Hematopoietic multipotent progenitor cell treated with erythropoietin and hydrocortisone succinate and interleukin-3 and kit ligand, for 8 days (in vitro differentiated cells): ENCODE data around the gene ZNF618.
A peak's percentile ranks its signal among the peaks of the same experiment; 100 is the strongest.
"Not testable (repeated sequence)": the region's sequence is repeated elsewhere in the genome, so short reads cannot be mapped to it uniquely, and the experiment has no call there.

ENCODE experiments used
- DNase-seq: peaks from one replicate; pipeline ENCODE4 v3.0.0-alpha.2; 2015

The ZNF618 gene

DNA sequence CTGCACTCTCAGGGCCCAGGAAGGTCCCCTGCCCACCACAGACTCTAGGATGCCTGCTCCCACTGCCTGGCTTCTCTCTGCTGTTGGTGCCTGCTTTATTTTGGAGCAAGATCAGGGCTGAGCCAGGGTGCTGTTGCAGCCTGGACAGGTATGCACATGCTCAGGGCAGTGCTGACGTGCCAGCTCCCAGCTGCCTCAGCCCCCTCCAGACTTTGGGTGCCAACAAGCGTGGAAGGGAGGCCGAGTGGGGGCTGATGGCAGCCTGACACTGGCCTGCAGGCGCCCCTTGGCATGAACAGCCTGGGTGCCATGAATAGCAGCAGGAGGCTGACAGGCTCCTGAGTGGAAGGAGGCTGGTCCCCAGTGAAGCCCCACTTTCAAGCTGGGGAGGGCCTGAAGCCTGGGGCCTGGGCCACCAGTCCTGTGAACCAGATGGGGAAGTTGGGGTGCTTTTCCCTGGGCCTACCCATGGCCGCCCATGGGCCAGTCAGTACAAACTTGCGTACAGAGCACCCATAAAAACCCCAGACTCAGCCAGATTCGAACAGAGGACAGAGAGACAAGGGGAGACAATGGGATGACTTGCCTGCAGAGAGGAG lies 195.2 kb downstream of the ZNF618 start:
- no peak for DNase-seq

DNA sequence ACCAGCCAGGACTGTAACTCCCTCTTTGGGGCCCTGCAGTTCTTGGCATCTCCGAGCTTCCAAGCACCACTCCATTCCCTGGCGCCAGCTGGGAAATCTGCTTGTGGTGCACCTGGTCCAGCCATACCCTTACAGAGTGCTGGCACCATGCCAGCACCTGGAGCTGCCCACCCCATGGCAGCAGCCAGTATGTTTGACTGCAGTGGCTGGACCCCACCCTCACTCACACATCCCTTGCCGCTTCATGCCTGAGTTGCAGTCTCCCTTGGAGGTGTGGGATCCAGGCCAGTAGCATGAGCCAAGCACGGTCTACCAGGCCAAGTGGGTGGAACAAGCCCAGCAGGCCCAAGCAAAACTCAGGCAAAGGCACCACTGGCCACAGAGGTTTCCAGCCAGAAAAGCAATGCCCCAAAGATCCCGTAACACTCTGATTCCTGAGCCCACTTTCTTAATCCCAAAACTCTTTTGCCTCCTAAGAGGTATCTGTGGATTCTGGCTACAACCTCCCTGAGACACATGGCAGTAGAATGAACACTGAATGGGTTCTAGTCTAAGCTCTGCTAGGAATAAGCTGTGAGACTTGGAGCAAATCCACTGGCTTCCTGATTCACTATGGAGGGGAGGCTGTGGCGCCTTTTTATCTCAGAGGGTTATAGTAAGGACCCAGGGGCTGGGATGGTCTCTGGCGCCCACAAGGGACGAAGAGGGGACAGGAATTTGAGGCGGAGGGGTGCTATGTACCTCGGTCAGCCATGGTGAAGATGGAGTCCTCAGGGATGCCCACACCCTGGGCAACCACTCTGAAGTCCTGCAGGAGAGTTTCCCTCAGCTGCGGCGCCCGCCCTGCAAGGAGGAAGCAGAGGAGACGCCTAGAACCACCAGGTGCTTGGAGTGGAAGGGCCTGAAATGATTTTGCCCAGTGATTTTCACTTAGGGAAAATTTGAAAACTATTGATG lies 196.4 kb downstream of the ZNF618 start:
- no peak for DNase-seq

DNA sequence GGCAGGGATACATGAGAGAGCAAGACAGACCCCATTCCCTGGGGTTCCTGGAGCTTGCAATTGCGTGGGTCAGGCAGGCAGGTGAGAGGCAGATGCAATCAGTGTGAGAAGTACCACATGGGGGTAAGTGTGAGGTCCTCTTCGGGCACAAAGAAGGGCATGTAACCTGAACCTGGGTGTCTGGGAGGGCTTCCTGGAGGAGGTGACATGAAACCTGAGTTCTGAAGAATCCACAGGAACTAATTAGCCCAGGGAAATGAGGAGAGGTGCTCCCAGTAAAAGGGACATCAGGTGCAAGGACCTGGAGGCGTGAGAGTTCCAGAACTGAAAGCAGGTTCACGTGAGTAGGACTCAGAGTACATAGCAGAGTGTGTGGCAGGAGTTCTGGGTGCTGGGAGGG lies 199.5 kb downstream of the ZNF618 start:
- DNase-seq, result no peak

DNA sequence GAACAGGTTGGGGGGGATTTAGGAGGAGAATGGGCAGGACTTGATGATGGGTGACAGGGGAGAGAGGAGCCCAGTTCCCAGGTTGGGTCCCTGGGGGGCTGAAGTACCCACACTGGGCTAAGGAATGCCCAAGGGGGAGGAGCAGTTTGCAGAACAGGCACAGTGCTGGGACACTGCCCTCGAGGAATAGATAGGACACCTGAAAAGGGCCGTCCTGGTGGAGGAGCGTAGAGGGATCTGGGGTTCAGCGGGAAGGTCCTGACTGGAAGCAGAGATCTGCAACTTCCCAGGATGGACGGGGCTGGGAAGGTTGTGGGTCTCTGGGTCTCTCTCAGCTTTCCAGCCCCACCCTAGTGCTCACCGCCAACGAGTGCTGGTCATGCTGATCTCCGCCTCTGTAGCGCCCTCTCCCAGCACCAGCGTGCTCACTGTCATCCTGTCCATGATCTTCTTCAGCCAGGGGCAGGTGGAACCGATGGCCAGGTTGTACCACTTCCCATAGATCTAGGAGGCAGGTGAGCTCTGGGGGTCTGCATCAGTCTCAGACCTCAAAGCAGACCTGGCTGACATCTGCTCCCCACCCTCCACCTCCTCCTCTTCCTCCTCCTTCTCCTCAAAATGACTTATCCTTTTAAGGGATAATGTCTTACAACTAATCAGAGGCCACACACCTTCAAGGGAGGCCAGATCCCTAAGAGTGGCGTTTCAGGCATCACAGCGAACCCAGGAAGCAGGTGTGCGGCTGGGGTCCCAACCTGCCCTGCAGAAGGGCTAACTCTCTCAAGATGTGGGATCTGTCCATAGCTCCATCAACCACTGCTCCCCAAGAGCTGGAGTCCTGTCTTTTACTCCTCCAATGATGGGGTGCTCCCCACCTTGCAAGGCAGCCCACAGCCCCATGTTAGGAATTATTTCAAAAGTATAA lies 200.4 kb downstream of the ZNF618 start:
- DNase-seq, result no peak

DNA sequence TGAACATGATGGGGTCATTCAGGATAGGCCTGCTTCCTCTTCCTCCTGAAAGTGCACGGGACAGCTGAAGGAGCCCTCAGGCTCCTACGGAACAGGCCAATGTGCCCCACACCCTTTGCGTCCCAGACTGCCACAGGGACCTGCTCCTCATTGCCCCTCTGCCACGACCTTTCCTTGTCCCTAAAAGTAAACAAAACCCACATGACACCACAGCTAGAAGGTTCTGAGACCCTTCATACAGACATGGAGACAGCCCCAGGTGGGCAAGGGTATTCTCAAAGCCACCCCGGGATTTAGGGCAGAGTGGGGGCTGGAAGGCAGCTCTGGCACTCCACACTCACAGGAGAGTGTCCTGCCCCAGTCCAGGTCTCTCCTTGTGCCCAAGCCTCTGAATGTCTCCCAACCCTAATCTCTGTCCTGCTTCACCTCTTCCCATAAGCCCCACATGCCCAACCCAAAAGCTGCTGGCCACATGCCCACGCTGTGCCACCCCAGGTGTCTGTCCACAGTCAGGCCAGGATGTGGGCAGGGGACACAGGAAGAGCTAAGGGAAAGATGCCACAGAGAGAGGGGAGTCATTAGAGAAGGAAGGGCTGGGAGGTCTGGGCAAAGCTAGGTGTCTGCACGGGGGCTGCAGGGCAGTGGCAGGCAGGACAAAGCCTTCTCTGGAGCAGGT lies 201.2 kb downstream of the ZNF618 start:
- no peak for DNase-seq

DNA sequence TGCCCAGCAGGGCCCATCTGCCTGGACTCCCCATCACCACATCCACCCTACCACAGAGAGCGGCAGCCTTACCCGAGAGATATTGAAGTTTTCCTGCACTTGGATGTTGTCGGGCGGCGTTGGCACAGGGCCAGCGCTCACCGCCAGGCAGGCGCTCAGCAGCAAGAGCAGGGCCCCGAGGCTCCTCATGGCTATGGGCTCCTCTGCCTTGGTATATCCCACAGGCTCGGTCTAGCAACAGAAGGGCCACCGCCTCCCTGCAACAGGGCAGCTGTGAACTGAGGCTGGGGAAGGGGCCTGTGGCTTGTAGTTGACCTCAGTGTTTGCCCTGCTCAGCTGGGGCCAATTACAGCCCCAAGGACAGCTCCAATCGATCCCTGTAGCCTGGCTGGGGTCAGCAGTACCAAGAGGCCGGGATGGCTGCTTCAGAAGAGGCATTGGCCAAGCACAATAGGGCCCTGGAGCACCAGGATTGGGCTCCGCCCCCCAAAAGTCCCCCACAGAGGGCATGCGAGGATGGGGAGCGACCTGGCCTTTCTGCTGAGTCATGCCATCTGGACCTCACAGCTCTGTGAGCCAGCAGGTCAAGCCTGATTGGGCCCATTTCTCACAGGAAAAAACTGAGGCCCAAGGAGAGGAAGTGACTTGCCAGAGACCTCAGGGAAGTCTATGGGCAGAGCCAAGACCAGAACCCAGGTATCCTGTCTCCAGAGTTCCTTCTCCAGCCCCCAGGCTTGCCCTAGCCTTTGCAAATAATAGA lies 202.1 kb downstream of the ZNF618 start, which contains the start of gene AMBP:
TSS of gene AMBP (minus strand) at position 280 of the 760 bp plus-strand sequence. CDS start at position 189, 91 bp downstream.
- peak; percentile 44 for DNase-seq

DNA sequence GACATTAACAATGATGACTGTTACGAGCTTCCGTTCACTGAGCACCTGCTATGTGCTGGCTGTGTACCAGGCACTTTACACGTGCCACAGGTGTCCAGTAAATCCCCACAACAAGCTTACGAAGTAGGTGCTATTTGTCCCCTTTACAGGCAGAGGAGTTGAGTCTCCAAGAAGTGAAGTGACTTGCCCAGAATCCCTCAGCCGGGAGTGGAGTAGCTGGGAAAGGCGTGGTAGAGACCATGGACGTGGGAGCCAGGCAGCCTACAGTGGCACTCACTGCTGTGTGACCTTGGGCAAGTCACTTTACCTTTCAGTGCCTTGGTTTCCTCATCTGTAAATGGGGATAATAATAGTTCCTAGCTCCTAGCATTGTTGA lies 202.7 kb downstream of the ZNF618 start:
- no peak for DNase-seq

DNA sequence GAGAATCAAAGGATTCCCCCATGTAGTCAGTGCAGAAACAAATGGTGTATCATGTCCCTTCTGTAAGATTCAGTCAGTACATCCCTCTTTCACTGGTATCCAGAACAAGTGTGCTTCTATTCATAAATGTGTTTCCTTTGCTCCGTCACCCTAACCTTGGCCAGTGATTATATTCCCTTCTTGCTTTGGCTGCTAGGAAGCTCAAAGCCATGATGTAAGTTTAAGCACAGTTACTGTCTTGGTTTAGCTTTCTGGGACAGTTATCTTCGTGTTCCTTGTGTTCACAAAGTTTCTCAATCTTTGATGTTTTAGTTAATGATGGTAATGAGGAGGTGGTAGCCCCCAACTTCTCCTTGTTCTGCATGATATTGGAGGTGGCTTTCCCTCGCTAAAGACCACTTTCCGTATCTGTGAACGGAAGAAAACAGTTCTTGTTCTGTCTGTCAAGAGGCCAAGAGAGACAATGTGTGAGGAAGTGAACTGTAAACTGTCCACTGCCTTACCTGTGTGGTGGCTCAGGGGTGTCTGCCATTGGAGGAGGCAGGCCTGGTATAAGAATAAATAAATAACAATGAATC lies 204.2 kb downstream of the ZNF618 start:
- DNase-seq, result no peak

DNA sequence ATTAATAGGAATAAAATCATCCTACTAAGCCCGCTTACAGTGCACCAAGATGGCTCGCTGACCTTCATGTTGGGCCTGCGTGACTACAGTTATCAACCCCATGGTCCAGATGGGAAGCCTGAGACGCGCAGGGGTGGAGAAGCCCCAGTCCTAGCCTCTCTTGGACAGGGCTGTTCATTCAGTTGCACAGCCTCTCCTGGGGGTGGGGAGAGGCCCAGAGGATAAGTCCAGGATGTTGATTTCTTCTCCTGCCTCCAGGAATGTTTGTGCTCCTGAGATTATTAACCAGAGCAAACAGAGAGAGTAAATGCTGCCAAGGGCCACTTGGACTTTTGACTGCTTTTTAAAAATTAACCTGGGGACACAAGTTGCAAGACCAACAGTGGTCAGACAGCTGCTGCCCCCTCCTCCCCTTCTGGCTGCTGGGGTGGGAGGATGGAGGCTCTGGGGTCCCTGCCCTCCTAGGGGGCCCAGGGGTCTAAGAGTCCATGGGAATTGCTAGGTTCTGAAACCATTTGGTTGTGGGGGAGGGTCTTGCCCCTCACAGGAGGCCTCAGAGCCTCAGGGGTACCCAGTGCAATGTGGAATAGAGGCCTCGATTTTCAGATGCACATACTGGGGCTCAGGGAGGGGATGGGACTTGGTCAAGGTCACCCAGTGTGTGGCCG lies 204.8 kb downstream of the ZNF618 start:
- no peak for DNase-seq

DNA sequence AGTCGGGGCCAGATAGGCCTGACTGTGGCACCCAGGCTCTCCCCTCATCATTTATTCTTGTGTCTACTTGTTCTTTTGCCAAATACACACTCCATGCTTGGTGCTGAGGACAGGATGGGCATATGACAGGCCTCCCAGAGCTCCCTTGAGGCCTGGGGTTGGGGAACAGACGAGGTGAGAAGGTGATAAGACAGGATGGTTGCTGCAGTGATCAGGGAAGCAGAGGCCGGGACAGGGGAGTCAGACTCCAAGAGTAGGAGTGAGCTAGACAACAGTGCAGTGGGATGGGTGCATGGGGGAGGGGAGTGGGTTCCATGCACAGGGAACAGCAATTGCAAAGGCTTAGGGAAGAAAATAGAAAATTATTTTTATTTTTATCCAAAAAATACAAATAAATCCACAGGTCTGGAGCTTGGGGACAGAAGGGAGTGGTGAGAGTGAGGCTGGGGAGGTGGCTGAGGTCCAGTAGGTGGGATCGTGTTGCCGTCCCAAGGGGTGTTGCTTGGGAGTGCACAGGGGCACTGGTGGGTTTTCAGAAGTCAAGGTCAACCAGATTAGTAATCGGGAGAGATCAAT lies 205.4 kb downstream of the ZNF618 start:
- no peak for DNase-seq

DNA sequence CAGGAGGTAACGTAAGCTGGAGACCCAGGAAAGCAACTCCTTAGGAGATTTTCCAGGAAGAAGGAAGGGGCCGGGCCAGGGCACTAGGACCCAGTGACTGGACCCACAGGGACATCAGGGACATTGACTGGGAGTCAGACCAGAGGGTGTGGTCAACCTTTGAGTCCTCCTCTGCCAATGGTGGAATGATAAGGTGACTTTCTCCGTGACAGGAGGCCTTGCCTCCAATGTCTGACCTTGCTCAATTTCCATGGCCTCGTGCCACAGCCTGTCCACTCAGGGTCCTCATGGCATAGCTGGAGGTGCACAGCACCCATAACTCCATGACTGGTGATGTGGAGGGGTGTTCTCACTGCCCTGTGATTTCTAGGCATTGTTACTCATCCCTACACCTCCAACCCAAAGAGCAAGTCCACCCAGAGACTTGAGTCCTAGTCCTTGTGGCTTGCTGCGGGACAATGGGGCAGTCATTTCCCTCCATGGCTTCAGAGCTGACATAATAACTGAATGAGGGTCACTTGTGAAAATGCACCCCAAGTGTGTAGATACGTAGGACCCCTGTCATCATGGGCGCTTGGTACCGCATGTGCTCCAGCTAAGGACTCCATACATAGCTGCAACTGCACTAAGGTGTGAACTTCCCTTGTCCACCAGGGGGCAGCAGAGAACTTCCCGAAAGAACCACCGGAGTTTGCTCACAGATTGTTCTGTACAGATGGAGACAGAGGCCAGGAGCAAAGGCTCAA lies 206.1 kb downstream of the ZNF618 start:
- DNase-seq, result peak; percentile 82

DNA sequence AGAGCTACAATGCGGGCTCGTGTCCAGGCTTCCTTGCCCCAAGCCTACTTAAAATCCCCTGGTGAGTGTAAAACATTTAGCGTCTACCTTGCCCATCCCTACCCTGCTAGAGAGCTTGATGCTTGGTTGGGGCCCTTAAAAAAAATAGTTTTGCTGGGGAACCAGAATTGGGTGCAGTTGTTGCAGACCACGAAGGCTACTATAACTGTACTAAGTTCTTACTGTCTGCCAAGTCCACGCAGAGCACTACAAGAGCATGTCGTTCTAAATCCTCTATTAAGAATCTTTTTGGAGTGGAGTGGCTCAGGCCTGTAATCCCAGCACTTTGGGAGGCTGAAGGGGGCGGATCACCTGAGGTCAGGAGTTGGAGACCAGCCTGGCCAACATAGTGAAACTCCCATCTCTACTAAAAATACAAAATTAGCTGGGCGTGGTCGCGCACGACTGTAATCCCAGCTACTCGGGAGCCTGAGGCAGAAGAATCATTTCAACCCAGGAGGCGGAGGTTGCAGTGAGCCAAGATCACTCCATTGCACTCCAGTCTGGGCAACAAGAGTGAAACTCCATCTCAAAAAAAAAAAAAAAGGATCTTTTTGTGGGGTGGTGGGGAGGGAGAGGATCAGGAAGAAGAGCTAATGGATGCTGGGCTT lies 206.8 kb downstream of the ZNF618 start:
- not testable (repeated sequence) for DNase-seq

DNA sequence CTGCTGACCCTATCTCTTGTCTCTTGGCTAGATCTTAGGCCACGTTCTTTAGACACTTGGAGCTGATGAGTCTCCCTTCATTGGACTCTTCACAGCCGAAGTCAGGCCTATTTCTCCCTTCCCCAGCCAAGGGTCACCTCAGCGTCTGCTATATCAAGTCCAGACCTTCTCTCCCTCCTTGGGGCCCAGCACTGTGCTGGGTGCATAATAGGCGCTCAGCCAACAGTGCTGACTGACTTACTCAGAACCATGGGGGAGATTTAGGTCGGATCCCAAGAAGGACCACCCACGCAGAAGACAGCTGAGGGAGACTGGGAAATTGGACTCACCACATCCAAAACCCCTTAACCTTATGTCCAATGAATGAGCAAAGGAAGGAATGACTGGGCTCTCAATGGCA lies 207.6 kb downstream of the ZNF618 start:
- no peak for DNase-seq

DNA sequence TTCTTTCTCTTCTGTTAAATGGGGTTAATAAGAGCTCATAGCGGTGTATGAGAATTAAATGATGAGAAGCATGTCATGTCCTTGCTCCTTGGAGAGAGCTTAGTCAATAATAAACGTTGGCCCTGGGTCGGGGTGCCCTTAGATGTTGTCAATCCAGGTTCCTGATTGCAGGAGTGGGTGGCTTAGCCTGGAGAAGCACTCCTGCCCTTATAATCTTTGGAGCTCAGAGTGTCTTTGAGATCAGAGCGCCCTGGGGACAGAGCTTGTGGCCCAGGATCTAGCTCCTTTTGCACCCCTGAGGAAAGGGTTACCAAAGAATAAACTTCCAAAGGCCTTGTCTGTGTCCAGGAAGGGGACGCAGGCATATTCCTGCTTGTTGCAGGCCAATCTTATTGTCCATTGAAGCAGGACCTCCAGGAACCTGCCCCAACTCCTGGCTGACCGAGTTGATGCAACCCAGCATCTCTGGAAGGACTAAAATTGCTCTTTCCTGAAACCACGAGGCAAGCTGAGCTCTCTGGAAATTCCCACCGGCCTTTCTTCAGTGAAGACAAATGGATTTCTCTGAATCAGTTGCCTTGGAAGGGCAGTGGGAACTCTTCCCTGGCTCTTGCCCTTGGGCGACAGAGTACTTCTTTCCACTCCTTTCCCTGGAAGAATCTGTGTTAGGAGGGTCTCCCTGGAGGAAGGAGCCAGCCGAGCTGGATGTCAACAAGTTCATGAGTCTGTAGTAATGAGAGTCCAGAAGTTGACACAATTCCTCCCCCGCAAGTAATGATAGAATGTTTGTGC lies 208.4 kb downstream of the ZNF618 start:
- DNase-seq, result no peak

DNA sequence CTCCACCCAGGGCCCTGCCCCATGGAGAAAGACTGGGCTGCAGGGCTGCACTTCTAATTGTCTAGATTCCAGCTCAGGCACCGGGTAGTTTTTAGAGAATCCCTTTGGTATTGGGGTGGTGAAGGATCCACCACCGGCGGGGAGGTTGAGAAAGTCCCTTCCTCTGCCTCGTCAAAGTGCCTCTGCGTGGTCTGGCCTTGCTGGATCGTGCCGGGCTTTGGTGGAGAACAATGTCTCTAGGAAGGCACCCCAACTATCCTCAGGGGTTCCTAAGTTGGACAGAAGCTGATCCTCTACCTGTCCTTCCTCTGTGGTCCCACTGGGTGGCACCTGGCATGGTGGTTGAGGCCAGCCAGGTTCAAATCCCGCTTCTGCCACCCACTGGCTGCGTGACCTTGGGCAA lies 209.3 kb downstream of the ZNF618 start:
- no peak for DNase-seq

DNA sequence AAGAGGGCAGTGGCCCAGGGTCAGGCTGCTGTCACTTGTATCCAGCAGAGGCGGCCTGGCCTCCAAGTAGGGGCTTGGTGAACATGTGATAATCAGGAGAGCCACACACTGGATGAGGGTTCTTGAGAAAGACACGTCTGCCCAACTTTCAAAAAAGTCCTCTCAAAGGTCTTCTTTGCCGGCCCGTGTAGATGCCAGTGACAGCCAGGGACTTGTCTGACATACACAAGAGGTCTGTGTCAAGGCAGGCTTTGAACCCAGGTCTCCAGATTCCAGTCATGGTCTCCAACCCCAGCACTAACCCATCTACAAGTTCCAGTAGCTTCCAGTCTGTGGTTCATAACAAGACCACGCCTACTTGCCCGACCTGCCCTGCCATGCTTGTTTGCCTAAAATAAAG lies 209.9 kb downstream of the ZNF618 start:
- no peak for DNase-seq

DNA sequence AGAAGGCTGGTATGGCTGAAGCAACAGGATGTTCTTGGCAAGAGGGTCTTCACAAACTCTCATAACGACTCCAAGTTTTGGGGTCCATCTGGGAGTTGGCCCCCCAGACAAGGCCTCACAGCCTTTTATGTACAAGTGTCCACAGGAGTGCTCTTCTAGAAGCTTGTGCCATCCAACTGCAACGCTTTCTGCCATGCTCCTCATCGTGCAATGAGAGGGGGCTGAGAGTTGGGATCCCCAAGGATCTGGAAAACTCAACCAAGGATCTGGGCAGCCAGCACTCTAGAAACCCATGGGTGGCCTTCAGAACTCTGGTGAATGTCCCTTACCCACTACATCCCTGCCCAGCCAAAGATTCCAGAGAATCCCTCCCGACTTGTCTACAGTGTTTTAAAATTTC lies 210.5 kb downstream of the ZNF618 start:
- DNase-seq, result no peak

DNA sequence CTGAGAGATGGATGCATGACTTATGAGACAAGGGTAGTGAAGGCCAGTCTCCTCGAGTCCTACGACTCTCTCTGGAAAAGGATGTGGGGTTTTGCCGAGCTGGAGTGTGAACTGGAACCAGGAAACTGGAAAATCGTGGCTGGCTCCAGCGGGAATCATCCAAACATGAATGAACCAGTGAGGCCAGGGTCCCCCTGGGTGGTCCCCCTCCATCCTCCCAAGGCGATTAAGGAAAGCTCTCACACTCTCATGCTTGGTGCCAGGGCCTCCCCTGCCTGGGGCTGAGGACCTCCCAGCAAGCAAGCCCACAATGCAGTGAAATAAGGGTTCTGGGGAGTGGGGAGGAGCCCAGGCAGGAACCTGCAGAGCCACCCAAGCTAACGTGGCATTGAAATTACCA lies 211.6 kb downstream of the ZNF618 start:
- DNase-seq, result no peak
